CD14-positive monocyte (primary cell): ENCODE results near the gene BID. TPM values are rescaled to one million over a fixed set of nuclear protein-coding genes. Genes with fewer than 3 reads are reported as not detected.
A peak's percentile ranks its signal among the peaks of the same experiment; 100 is the strongest.

Source experiments
- DNase-seq, 3 donors: peaks; one replicate each; pipeline ENCODE4 v3.0.0-alpha.2; 2011 to 2022
- H2AFZ ChIP-seq: 2 replicates; pipeline ENCODE4 v1.6.0; 2012; ENCODE audit warnings: mild to moderate bottlenecking, low read depth, low read length, inconsistent platforms; ENCODE audit not compliant: insufficient read depth, poor library complexity, severe bottlenecking
- H3K27ac ChIP-seq, 2 donors: 1 replicate in 1 of 2; 2 replicates in 1 of 2; pipeline ENCODE4 v1.5.1; 2012 to 2013; ENCODE audit warnings: low read length in 2 of 2, control low read depth in 1 of 2, inconsistent platforms in 1 of 2, low read depth in 1 of 2, mild to moderate bottlenecking in 1 of 2
- H3K27me3 ChIP-seq, 2 donors: one replicate each; pipeline versions ENCODE4 v1.6.0 to v1.6.1; 2011 to 2013; ENCODE audit warnings: low read length in 2 of 2; ENCODE audit not compliant: control insufficient read depth in 2 of 2, insufficient read depth in 2 of 2
- H3K36me3 ChIP-seq, 2 donors: replicated peaks in 1 of 2; 1 replicate in 1 of 2; 2 replicates in 1 of 2; pipeline versions ENCODE4 v1.5.1 to v1.6.1; 2012 to 2013; ENCODE audit warnings: low read length in 2 of 2, control low read depth in 1 of 2, inconsistent platforms in 1 of 2, mild to moderate bottlenecking in 1 of 2; ENCODE audit not compliant: insufficient read depth in 2 of 2, control insufficient read depth in 1 of 2
- H3K4me1 ChIP-seq, 2 donors: 1 replicate in 1 of 2; 2 replicates in 1 of 2; pipeline versions ENCODE4 v1.5.1 to v1.6.1; 2012 to 2013; ENCODE audit warnings: low read length in 2 of 2, control low read depth in 1 of 2, inconsistent platforms in 1 of 2, mild to moderate bottlenecking in 1 of 2, moderate library complexity in 1 of 2; ENCODE audit not compliant: insufficient read depth in 2 of 2, control insufficient read depth in 1 of 2
- H3K4me2 ChIP-seq: replicated peaks from 2 replicates; pipeline ENCODE3; 2012; ENCODE audit warnings: low read length, moderate library complexity, mild to moderate bottlenecking; ENCODE audit not compliant: poor library complexity, severe bottlenecking; ENCODE audit errors: extremely low read depth
- H3K4me3 ChIP-seq, 3 experiments: fragments of 200-600 bp in 1 of 3; sonication (generic) in 1 of 3; replicated peaks in 1 of 3; 1 replicate in 2 of 3; 2 replicates in 1 of 3; pipeline ENCODE4 v1.5.1; 2011 to 2013; ENCODE audit warnings: low read length in 3 of 3, mild to moderate bottlenecking in 3 of 3, control low read depth in 2 of 3, low read depth in 2 of 3, inconsistent platforms in 1 of 3, moderate library complexity in 1 of 3
- H3K79me2 ChIP-seq: 2 replicates; pipeline ENCODE4 v1.6.0; 2012; ENCODE audit warnings: mild to moderate bottlenecking, control low read depth, inconsistent platforms, low read length, moderate library complexity; ENCODE audit not compliant: insufficient read depth
- H3K9ac ChIP-seq: 2 replicates; pipeline ENCODE4 v1.6.0; 2017; ENCODE audit warnings: low read length, mild to moderate bottlenecking; ENCODE audit not compliant: insufficient read depth, poor library complexity, severe bottlenecking
- H3K9me3 ChIP-seq, 2 donors: replicated peaks in 1 of 2; 1 replicate in 1 of 2; 2 replicates in 1 of 2; pipeline versions ENCODE4 v1.5.1 to v1.6.1; 2012 to 2013; ENCODE audit warnings: low read length in 2 of 2, control low read depth in 1 of 2; ENCODE audit not compliant: control insufficient read depth in 1 of 2, insufficient read depth in 1 of 2
- H4K20me1 ChIP-seq: 2 replicates; pipeline ENCODE4 v1.6.0; 2012; ENCODE audit warnings: mild to moderate bottlenecking, low read length, control low read depth, moderate library complexity; ENCODE audit not compliant: insufficient read depth
- H3K27ac Mint-ChIP-seq, 7 donors: one replicate each; pipeline ENCODE4 v1.8.0; 2020; ENCODE audit warnings: mild to moderate bottlenecking in 7 of 7, mixed read lengths in 7 of 7, moderate library complexity in 6 of 7, inconsistent platforms in 2 of 7
- H3K27me3 Mint-ChIP-seq, 3 donors: one replicate each; pipeline ENCODE4 v1.8.0; 2021 to 2022; ENCODE audit warnings: low read depth in 3 of 3, mild to moderate bottlenecking in 3 of 3, mixed read lengths in 3 of 3, moderate library complexity in 3 of 3, inconsistent platforms in 1 of 3
- H3K36me3 Mint-ChIP-seq, 2 donors: one replicate each; pipeline ENCODE4 v1.8.0; 2020; ENCODE audit warnings: mixed read lengths in 2 of 2, inconsistent platforms in 1 of 2, mild to moderate bottlenecking in 1 of 2
- H3K4me1 Mint-ChIP-seq: one replicate; pipeline ENCODE4 v1.8.0; 2020; ENCODE audit warnings: mild to moderate bottlenecking, mixed read lengths
- H3K4me3 Mint-ChIP-seq, 2 donors: one replicate each; pipeline ENCODE4 v1.8.0; 2020; ENCODE audit warnings: mild to moderate bottlenecking in 2 of 2, mixed read lengths in 2 of 2, moderate library complexity in 1 of 2
- H3K9me3 Mint-ChIP-seq, 7 donors: one replicate each; pipeline ENCODE4 v1.8.0; 2020 to 2022; ENCODE audit warnings: mixed read lengths in 7 of 7, mild to moderate bottlenecking in 6 of 7, moderate library complexity in 6 of 7, inconsistent platforms in 2 of 7
- CTCF ChIP-seq: fragments of 200-600 bp; IDR thresholded peaks from one replicate; pipeline ENCODE4 v1.8.0; 2022; ENCODE audit warnings: antibody characterized with exemption, mild to moderate bottlenecking
- WGBS: methylation state at CpG from one replicate; pipeline ENCODE4 v1.1.5; 2013; ENCODE audit warnings: missing lambda C conversion rate; ENCODE audit not compliant: insufficient coverage; 5-methylcytosine and 5-hydroxymethylcytosine counted together
- intact Hi-C, 2 donors: fragments of 100-400 bp; cut with micrococcal nuclease; formaldehyde crosslinking; loops; one replicate each; pipeline versions ENCODE4 v1.15.0 to v1.15.1; 2023
- polyA plus RNA-seq, 3 donors: library from polyadenylated mRNA; depleted of rRNA in 1 of 3; unstranded in 2 of 3; stranded (reverse) in 1 of 3; fragments of 300-500 nt in 2 of 3; fragments of >200 nt in 1 of 3; fragmentation: Illumina TruSeq in 2 of 3; gene quantifications; 1 replicate in 2 of 3; 2 replicates in 1 of 3; pipeline ENCODE4 v1.2.3, GENCODE V29; 2012 to 2021

Gene BID
- polyA plus RNA-seq, 3 donors: 199 to 423 (median 391) TPM

- DNase-seq: peak in 1 of 3 donors; percentile 33
- H3K9me3 Mint-ChIP-seq: no peaks in the 10 kb centered on the region
- H3K27ac Mint-ChIP-seq: peak overlapping the region; percentile 96 to 100 (median 97)
- Histone ChIP-seq H2AFZ (no peak overlapping the region), H4K20me1 (peaks cover 15% of the 10 kb centered on the region), H3K4me2 (peak overlapping the region; percentile 76), H3K36me3 (no peaks in the 10 kb centered on the region), H3K4me3 (peak overlapping the region in 1 of 3 experiments; percentile 55), H3K9me3 (no peaks in the 10 kb centered on the region), H3K4me1 (peaks cover 64 to 74% of the 10 kb centered on the region in 2 donors), H3K27me3 (no peaks in the 10 kb centered on the region), H3K79me2 (peaks cover 58% of the 10 kb centered on the region), H3K27ac (peak overlapping the region; percentile 87 to 93), H3K9ac (peak overlapping the region; percentile 70)
- H3K36me3 Mint-ChIP-seq: peaks cover 19 to 33% of the 10 kb centered on the region in 2 donors
- peaks cover 0 to 1% (median 0%) of the 10 kb centered on the region in 3 donors for H3K27me3 Mint-ChIP-seq
- intact Hi-C loops: loop anchor here in 1 of 2 donors (1.0 kb wide), 1 partner anchor 9 kb away; no protein-coding TSS in a partner anchor
- TF ChIP-seq CTCF: no peak
- 58% methylated on average over 5 of the region's 10 CpGs for WGBS
- peaks cover 59% of the 10 kb centered on the region for H3K4me1 Mint-ChIP-seq
- peak overlapping the region in 1 of 2 donors; percentile 82 for H3K4me3 Mint-ChIP-seq
These were observed 6.6 kb upstream of the BID start for GRCh38 chr22:17780741-17781318.

DNA sequence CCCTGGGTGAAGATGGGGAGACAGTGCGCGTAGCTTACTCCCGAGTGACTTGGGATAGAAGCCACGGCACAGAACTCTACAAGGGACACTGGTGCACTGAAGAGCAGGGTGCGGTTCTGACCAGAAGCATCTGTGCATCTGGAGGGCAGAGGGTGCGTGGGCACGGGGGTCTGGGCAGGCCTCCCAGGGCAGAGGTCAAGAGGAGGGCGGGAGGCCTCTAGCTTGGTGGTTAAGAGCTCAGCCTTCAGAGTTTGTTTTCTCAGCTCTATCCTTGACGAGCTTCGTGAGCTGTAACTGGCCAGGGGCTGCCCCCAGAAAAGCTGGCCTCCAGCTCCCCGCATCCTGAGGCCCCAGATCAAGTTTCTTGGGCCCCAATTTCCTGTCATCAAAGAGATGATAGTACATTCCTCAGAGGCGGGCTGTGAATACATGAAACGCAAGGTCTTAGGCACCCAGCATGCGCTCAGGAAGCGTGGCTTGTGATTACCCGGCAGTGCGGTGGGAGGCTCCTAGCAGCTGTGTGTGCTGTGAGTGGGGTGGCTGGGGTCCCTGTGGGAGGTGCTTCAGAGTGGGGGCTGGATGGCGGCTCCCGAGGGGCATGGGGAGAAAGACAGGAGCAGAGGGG is 6.0 kb upstream of the BID start:
- Mint-ChIP-seq H3K36me3 (peaks cover 19 to 31% of the 10 kb centered on the region in 2 donors), H3K4me3 (no peak overlapping the region), H3K4me1 (peaks cover 62% of the 10 kb centered on the region), H3K27ac (peak overlapping the region; percentile 76 to 100 (median 97)), H3K27me3 (peaks cover 0 to 1% (median 0%) of the 10 kb centered on the region in 3 donors), H3K9me3 (no peaks in the 10 kb centered on the region)
- intact Hi-C loops: no loop called here
- Histone ChIP-seq H3K4me3 (peak overlapping the region in 1 of 3 experiments; percentile 79), H3K4me1 (peaks cover 68 to 74% of the 10 kb centered on the region in 2 donors), H3K4me2 (peak overlapping the region; percentile 76), H3K9me3 (no peaks in the 10 kb centered on the region), H4K20me1 (peaks cover 10% of the 10 kb centered on the region), H2AFZ (no peak overlapping the region), H3K27ac (peak overlapping the region; percentile 87 to 93), H3K36me3 (no peaks in the 10 kb centered on the region), H3K9ac (no peak overlapping the region), H3K79me2 (peaks cover 64% of the 10 kb centered on the region), H3K27me3 (no peaks in the 10 kb centered on the region)
- WGBS: 82% methylated on average over 17 of the region's 19 CpGs
- no peak for DNase-seq
- TF ChIP-seq CTCF: no peak
